Measurements from ENCODE around the gene ELANE.

The ELANE gene

GRCh38 chr19:852136-853013, at the start of gene ELANE:
Gene ELANE (plus strand): TSS chr19:852303. CDS start chr19:852329, 26 bp downstream.
- Histone ChIP-seq H3K9me3 (ENCODE audit: control insufficient read depth in 1 of 2, low read length in 2 of 2) (no peaks in the 10 kb centered on the region), H3K36me3 (ENCODE audit: control insufficient read depth in 1 of 2, insufficient read depth in 2 of 2, low read length in 2 of 2) (no peaks in the 10 kb centered on the region), H3K27ac (ENCODE audit: low read depth, low read length) (no peak within 1 kb of the TSS), H3K27me3 (ENCODE audit: control insufficient read depth in 1 of 2, insufficient read depth in 2 of 2, low read length in 2 of 2) (peaks cover 9 to 10% of the 10 kb centered on the region in 2 donors), H3K9ac (ENCODE audit: low read depth in 1 of 2, low read length in 2 of 2) (no peak within 1 kb of the TSS), H3K4me3 (ENCODE audit: low read depth in 1 of 2, low read length in 2 of 2) (no peak within 1 kb of the TSS), H3K4me1 (ENCODE audit: control insufficient read depth in 1 of 2, insufficient read depth in 2 of 2, low read length in 2 of 2) (no peaks in the 10 kb centered on the region)

DNA sequence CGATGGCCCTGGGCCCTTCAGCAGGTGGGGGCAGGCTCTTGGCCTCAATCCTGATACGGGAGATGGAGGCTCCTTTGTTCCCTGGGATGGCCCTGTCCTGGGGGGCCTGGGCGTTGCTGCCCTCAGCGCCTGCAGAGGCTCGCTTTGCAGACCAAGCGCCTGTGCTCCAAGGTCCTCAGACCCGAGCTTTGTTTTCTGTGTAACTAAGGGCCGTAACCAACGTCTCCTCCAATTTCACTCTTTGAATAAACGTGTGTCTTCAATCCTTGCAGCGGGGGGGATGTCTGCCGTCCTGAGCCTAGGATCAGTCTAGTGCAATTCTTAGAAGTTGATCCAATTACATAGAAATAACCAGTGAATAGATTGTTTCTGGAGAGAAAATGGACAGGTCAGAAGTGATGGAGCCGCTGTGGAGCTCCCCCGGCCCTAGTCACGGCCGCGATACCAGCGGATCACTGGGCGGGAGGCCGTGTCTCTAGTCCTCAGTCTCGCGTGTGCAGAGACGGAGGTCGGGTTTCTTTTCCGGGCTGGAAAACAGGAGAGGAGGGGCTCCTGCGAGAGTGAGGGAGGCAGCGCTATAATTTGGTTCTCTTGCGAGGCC, 49.5 kb upstream of the ELANE start:
- Histone ChIP-seq H3K9ac (ENCODE audit: low read depth in 1 of 2, low read length in 2 of 2) (no peak overlapping the region), H3K4me1 (ENCODE audit: control insufficient read depth in 1 of 2, insufficient read depth in 2 of 2, low read length in 2 of 2) (peaks cover 35 to 52% of the 10 kb centered on the region in 2 donors), H3K4me3 (ENCODE audit: low read depth in 1 of 2, low read length in 2 of 2) (peak overlapping the region in 1 of 2 donors; percentile 46), H3K9me3 (ENCODE audit: control insufficient read depth in 1 of 2, low read length in 2 of 2) (no peaks in the 10 kb centered on the region), H3K27ac (ENCODE audit: low read depth, low read length) (no peak overlapping the region), H3K27me3 (ENCODE audit: control insufficient read depth in 1 of 2, insufficient read depth in 2 of 2, low read length in 2 of 2) (no peaks in the 10 kb centered on the region), H3K36me3 (ENCODE audit: control insufficient read depth in 1 of 2, insufficient read depth in 2 of 2, low read length in 2 of 2) (peaks cover 30 to 58% of the 10 kb centered on the region in 2 donors)

DNA sequence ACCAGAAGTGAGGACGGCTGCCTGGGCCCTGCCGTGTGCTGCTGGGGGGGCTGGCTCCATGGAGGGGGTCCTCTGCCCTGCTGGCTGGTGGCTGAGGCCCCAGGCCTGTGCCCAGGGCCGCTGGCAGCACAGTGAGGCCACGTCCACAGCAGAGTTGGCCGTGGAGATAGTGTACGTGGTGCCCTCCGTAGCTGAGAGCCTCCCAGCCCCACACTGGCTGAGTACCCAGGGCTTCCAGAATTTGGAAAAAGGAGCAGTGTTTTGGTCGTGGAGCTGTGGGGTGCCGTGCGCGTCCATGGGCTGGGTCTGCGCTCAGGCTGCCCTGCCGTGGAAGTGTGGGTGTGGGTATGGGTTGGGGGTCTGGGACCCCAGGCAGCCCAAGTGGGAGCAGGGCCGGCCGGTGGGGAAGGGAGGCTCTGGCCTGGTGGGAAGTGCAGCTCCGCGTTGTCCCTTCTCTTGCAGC, 49.0 kb upstream of the ELANE start:
- Histone ChIP-seq H3K9me3 (ENCODE audit: control insufficient read depth in 1 of 2, low read length in 2 of 2) (no peaks in the 10 kb centered on the region), H3K27me3 (ENCODE audit: control insufficient read depth in 1 of 2, insufficient read depth in 2 of 2, low read length in 2 of 2) (no peaks in the 10 kb centered on the region), H3K4me3 (ENCODE audit: low read depth in 1 of 2, low read length in 2 of 2) (no peak overlapping the region), H3K4me1 (ENCODE audit: control insufficient read depth in 1 of 2, insufficient read depth in 2 of 2, low read length in 2 of 2) (peaks cover 35 to 52% of the 10 kb centered on the region in 2 donors), H3K36me3 (ENCODE audit: control insufficient read depth in 1 of 2, insufficient read depth in 2 of 2, low read length in 2 of 2) (peaks cover 34 to 63% of the 10 kb centered on the region in 2 donors), H3K9ac (ENCODE audit: low read depth in 1 of 2, low read length in 2 of 2) (no peak overlapping the region), H3K27ac (ENCODE audit: low read depth, low read length) (no peak overlapping the region)

DNA sequence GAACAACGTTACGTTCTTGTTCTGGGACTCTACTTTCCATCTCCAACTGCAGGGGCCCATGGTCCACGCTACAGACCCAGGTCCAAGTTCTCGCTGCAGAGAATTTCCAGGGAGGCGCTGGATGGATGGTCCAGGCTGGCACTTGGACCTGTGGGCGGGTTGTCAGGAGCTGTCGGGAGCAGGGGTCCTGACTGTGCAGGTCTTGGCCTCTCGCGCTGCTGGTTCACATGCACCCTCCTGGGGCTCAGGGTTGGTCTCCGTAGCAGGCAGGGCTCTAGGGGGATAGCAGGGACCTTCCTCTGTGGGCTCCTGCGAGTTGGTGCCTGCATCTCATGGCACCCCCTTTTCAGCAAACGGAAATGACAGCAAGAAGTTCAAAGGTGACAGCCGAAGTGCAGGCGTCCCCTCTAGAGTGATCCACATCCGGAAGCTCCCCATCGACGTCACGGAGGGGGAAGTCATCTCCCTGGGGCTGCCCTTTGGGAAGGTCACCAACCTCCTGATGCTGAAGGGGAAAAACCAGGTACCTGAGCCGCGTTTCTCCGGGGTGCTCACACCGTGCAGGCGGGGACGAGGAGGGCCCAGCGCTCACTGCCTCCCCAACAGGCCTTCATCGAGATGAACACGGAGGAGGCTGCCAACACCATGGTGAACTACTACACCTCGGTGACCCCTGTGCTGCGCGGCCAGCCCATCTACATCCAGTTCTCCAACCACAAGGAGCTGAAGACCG, 48.3 kb upstream of the ELANE start:
- Histone ChIP-seq H3K9me3 (ENCODE audit: control insufficient read depth in 1 of 2, low read length in 2 of 2) (no peaks in the 10 kb centered on the region), H3K4me1 (ENCODE audit: control insufficient read depth in 1 of 2, insufficient read depth in 2 of 2, low read length in 2 of 2) (peaks cover 35 to 46% of the 10 kb centered on the region in 2 donors), H3K27me3 (ENCODE audit: control insufficient read depth in 1 of 2, insufficient read depth in 2 of 2, low read length in 2 of 2) (no peaks in the 10 kb centered on the region), H3K27ac (ENCODE audit: low read depth, low read length) (no peak overlapping the region), H3K36me3 (ENCODE audit: control insufficient read depth in 1 of 2, insufficient read depth in 2 of 2, low read length in 2 of 2) (peaks cover 34 to 70% of the 10 kb centered on the region in 2 donors), H3K9ac (ENCODE audit: low read depth in 1 of 2, low read length in 2 of 2) (no peak overlapping the region), H3K4me3 (ENCODE audit: low read depth in 1 of 2, low read length in 2 of 2) (no peak overlapping the region)

GRCh38 chr19:804419-805165, 47.5 kb upstream of the ELANE start:
- H3K36me3 ChIP-seq (ENCODE audit: control insufficient read depth in 1 of 2, insufficient read depth in 2 of 2, low read length in 2 of 2), result peaks cover 38 to 74% of the 10 kb centered on the region in 2 donors
- H3K27ac ChIP-seq (ENCODE audit: low read depth, low read length), result no peak overlapping the region
- peaks cover 29 to 39% of the 10 kb centered on the region in 2 donors for H3K4me1 ChIP-seq (ENCODE audit: control insufficient read depth in 1 of 2, insufficient read depth in 2 of 2, low read length in 2 of 2)
- no peak overlapping the region for H3K4me3 ChIP-seq (ENCODE audit: low read depth in 1 of 2, low read length in 2 of 2)
- no peak overlapping the region for H3K9ac ChIP-seq (ENCODE audit: low read depth in 1 of 2, low read length in 2 of 2)
- no peaks in the 10 kb centered on the region for H3K9me3 ChIP-seq (ENCODE audit: control insufficient read depth in 1 of 2, low read length in 2 of 2)
- H3K27me3 ChIP-seq (ENCODE audit: control insufficient read depth in 1 of 2, insufficient read depth in 2 of 2, low read length in 2 of 2), result no peaks in the 10 kb centered on the region

- peaks cover 43 to 76% of the 10 kb centered on the region in 2 donors for H3K36me3 ChIP-seq (ENCODE audit: control insufficient read depth in 1 of 2, insufficient read depth in 2 of 2, low read length in 2 of 2)
- H3K4me3 ChIP-seq (ENCODE audit: low read depth in 1 of 2, low read length in 2 of 2), result no peak overlapping the region
- H3K4me1 ChIP-seq (ENCODE audit: control insufficient read depth in 1 of 2, insufficient read depth in 2 of 2, low read length in 2 of 2), result peaks cover 26 to 33% of the 10 kb centered on the region in 2 donors
- H3K27me3 ChIP-seq (ENCODE audit: control insufficient read depth in 1 of 2, insufficient read depth in 2 of 2, low read length in 2 of 2), result no peaks in the 10 kb centered on the region
- H3K9me3 ChIP-seq (ENCODE audit: control insufficient read depth in 1 of 2, low read length in 2 of 2), result no peaks in the 10 kb centered on the region
- no peak overlapping the region for H3K9ac ChIP-seq (ENCODE audit: low read depth in 1 of 2, low read length in 2 of 2)
- no peak overlapping the region for H3K27ac ChIP-seq (ENCODE audit: low read depth, low read length)
Measured at GRCh38 chr19:805166-805551, 46.9 kb upstream of the ELANE start.

DNA sequence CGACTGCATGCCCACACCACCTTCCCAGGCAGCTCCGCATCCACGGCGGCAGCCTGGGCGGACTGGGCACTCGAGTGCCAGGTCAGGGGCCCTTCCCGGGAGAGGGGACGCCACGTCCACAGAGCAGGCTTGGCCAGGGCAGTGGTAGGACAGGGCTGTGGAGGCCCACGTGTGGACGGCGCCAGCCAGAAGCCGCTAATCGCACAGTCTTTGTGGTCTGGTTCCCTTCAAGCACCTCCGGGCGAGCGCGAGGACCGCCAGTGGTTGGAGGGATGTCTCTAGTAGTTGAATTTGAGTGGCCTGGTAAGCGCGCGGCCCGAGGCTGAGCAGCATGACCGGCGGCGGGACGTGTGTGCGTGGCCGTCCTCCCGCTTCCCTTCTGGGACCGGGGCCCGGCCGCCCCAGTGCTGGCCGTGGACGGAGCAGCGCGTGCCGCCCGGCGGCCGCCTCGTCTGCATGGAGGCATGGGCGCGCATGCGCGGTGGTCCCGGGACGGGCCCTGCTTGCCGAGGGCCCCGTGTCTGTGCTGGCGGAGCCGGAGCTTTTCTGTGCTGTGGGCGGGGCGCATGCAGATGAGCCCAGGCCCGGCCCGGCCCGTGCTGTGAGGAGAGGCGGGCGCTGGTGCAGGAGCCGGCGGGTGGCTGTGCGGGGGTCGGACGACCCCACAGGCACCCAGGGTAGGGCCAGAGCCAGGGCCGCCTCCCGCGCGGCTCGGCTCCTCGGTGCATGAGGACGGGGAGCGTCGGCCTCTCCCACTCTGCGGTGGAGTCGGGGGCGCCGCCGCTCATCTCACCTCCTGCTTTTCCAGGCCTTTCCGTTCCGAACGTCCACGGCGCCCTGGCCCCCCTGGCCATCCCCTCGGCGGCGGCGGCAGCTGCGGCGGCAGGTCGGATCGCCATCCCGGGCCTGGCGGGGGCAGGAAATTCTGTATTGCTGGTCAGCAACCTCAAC, 46.2 kb upstream of the ELANE start:
- Histone ChIP-seq H3K36me3 (ENCODE audit: control insufficient read depth in 1 of 2, insufficient read depth in 2 of 2, low read length in 2 of 2) (peaks cover 50 to 77% of the 10 kb centered on the region in 2 donors), H3K9ac (ENCODE audit: low read depth in 1 of 2, low read length in 2 of 2) (no peak overlapping the region), H3K27me3 (ENCODE audit: control insufficient read depth in 1 of 2, insufficient read depth in 2 of 2, low read length in 2 of 2) (no peaks in the 10 kb centered on the region), H3K4me3 (ENCODE audit: low read depth in 1 of 2, low read length in 2 of 2) (no peak overlapping the region), H3K4me1 (ENCODE audit: control insufficient read depth in 1 of 2, insufficient read depth in 2 of 2, low read length in 2 of 2) (peaks cover 19 to 26% of the 10 kb centered on the region in 2 donors), H3K27ac (ENCODE audit: low read depth, low read length) (no peak overlapping the region), H3K9me3 (ENCODE audit: control insufficient read depth in 1 of 2, low read length in 2 of 2) (no peaks in the 10 kb centered on the region)

- H3K27me3 ChIP-seq (ENCODE audit: control insufficient read depth in 1 of 2, insufficient read depth in 2 of 2, low read length in 2 of 2), result no peaks in the 10 kb centered on the region
- H3K27ac ChIP-seq (ENCODE audit: low read depth, low read length), result no peak overlapping the region
- H3K4me3 ChIP-seq (ENCODE audit: low read depth in 1 of 2, low read length in 2 of 2), result no peak overlapping the region
- H3K9ac ChIP-seq (ENCODE audit: low read depth in 1 of 2, low read length in 2 of 2), result no peak overlapping the region
- H3K4me1 ChIP-seq (ENCODE audit: control insufficient read depth in 1 of 2, insufficient read depth in 2 of 2, low read length in 2 of 2), result peaks cover 8 to 16% of the 10 kb centered on the region in 2 donors
- no peaks in the 10 kb centered on the region for H3K9me3 ChIP-seq (ENCODE audit: control insufficient read depth in 1 of 2, low read length in 2 of 2)
- peaks cover 57 to 88% of the 10 kb centered on the region in 2 donors for H3K36me3 ChIP-seq (ENCODE audit: control insufficient read depth in 1 of 2, insufficient read depth in 2 of 2, low read length in 2 of 2)
Measured at GRCh38 chr19:806815-807421, 45.2 kb upstream of the ELANE start.

All from duodenal mucosa (tissue), 2 donors.